ENCODE results near the gene DRICH1.
A peak's percentile ranks its signal among the peaks of the same experiment; 100 is the strongest.
"Not testable (repeated sequence)": the region's sequence is repeated elsewhere in the genome, so short reads cannot be mapped to it uniquely, and the experiment has no call there.

DRICH1 gene

GRCh38 chr22:23571486-23571885 lies 60.6 kb downstream of the DRICH1 start:
- Histone ChIP-seq H3K27me3 (ENCODE audit: control insufficient read depth in 1 of 2, insufficient read depth in 2 of 2, low read length in 2 of 2) (peaks cover 0 to 4% of the 10 kb centered on the region in 2 donors), H3K36me3 (ENCODE audit: insufficient read depth, low read length) (no peaks in the 10 kb centered on the region), H3K4me1 (ENCODE audit: insufficient read depth, low read length) (no peaks in the 10 kb centered on the region), H3K27ac (ENCODE audit: low read depth, low read length) (no peak overlapping the region), H3K4me3 (ENCODE audit: low read depth in 1 of 2, low read length in 2 of 2) (no peak overlapping the region), H3K9me3 (ENCODE audit: low read length) (no peaks in the 10 kb centered on the region), H3K9ac (ENCODE audit: low read length) (no peak overlapping the region)

- Histone ChIP-seq H3K9me3 (ENCODE audit: low read length) (no peaks in the 10 kb centered on the region), H3K9ac (ENCODE audit: low read length) (no peak overlapping the region)
Observed at GRCh38 chr22:23570681-23571080, 61.4 kb downstream of the DRICH1 start.

GRCh38 chr22:23569716-23570115 lies 62.4 kb downstream of the DRICH1 start:
- Histone ChIP-seq H3K4me3 (ENCODE audit: low read depth in 1 of 2, low read length in 2 of 2) (no peak overlapping the region), H3K9me3 (ENCODE audit: low read length) (no peaks in the 10 kb centered on the region), H3K27me3 (ENCODE audit: control insufficient read depth in 1 of 2, insufficient read depth in 2 of 2, low read length in 2 of 2) (peaks cover 0 to 18% of the 10 kb centered on the region in 2 donors), H3K4me1 (ENCODE audit: insufficient read depth, low read length) (no peaks in the 10 kb centered on the region), H3K9ac (ENCODE audit: low read length) (no peak overlapping the region), H3K36me3 (ENCODE audit: insufficient read depth, low read length) (no peaks in the 10 kb centered on the region), H3K27ac (ENCODE audit: low read depth, low read length) (no peak overlapping the region)

More at GRCh38 chr22:23570681-23571080, 61.4 kb downstream of the DRICH1 start:
- Histone ChIP-seq H3K36me3 (ENCODE audit: insufficient read depth, low read length) (no peaks in the 10 kb centered on the region), H3K27ac (ENCODE audit: low read depth, low read length) (no peak overlapping the region), H3K4me1 (ENCODE audit: insufficient read depth, low read length) (no peaks in the 10 kb centered on the region), H3K27me3 (ENCODE audit: control insufficient read depth in 1 of 2, insufficient read depth in 2 of 2, low read length in 2 of 2) (peaks cover 0 to 10% of the 10 kb centered on the region in 2 donors), H3K4me3 (ENCODE audit: low read depth in 1 of 2, low read length in 2 of 2) (no peak overlapping the region)

- Histone ChIP-seq H3K27ac (ENCODE audit: low read depth, low read length) (no peak overlapping the region), H3K36me3 (ENCODE audit: insufficient read depth, low read length) (no peaks in the 10 kb centered on the region), H3K4me3 (ENCODE audit: low read depth in 1 of 2, low read length in 2 of 2) (no peak overlapping the region), H3K4me1 (ENCODE audit: insufficient read depth, low read length) (no peaks in the 10 kb centered on the region), H3K9me3 (ENCODE audit: low read length) (no peaks in the 10 kb centered on the region), H3K27me3 (ENCODE audit: control insufficient read depth in 1 of 2, insufficient read depth in 2 of 2, low read length in 2 of 2) (peaks cover 0 to 18% of the 10 kb centered on the region in 2 donors), H3K9ac (ENCODE audit: low read length) (no peak overlapping the region)
Observed at GRCh38 chr22:23569291-23569690, 62.8 kb downstream of the DRICH1 start.

- H3K9me3 ChIP-seq (ENCODE audit: low read length) = no peaks in the 10 kb centered on the region
- H3K4me1 ChIP-seq (ENCODE audit: insufficient read depth, low read length) = no peaks in the 10 kb centered on the region
- H3K27me3 ChIP-seq (ENCODE audit: control insufficient read depth in 1 of 2, insufficient read depth in 2 of 2, low read length in 2 of 2) = peaks cover 0 to 18% of the 10 kb centered on the region in 2 donors
- H3K4me3 ChIP-seq (ENCODE audit: low read depth in 1 of 2, low read length in 2 of 2) = peak overlapping the region in 1 of 2 donors; percentile 58
- no peak overlapping the region for H3K27ac ChIP-seq (ENCODE audit: low read depth, low read length)
- no peaks in the 10 kb centered on the region for H3K36me3 ChIP-seq (ENCODE audit: insufficient read depth, low read length)
- no peak overlapping the region for H3K9ac ChIP-seq (ENCODE audit: low read length)
Observed at GRCh38 chr22:23566705-23567475, 65.2 kb downstream of the DRICH1 start.

- H3K4me1 ChIP-seq (ENCODE audit: insufficient read depth, low read length) = no peaks in the 10 kb centered on the region
- H3K9ac ChIP-seq (ENCODE audit: low read length) = no peak overlapping the region
- no peak overlapping the region for H3K27ac ChIP-seq (ENCODE audit: low read depth, low read length)
- peak overlapping the region in 1 of 2 donors; percentile 58 for H3K4me3 ChIP-seq (ENCODE audit: low read depth in 1 of 2, low read length in 2 of 2)
- H3K36me3 ChIP-seq (ENCODE audit: insufficient read depth, low read length) = no peaks in the 10 kb centered on the region
- H3K9me3 ChIP-seq (ENCODE audit: low read length) = no peaks in the 10 kb centered on the region
- peaks cover 0 to 21% of the 10 kb centered on the region in 2 donors for H3K27me3 ChIP-seq (ENCODE audit: control insufficient read depth in 1 of 2, insufficient read depth in 2 of 2, low read length in 2 of 2)
Observed at GRCh38 chr22:23565915-23566704, 66.0 kb downstream of the DRICH1 start.

- peaks cover 0 to 23% of the 10 kb centered on the region in 2 donors for H3K27me3 ChIP-seq (ENCODE audit: control insufficient read depth in 1 of 2, insufficient read depth in 2 of 2, low read length in 2 of 2)
Observed at GRCh38 chr22:23565305-23565914, 66.7 kb downstream of the DRICH1 start.

GRCh38 chr22:23564276-23564675 lies 67.8 kb downstream of the DRICH1 start:
- H3K4me1 ChIP-seq (ENCODE audit: insufficient read depth, low read length) = no peaks in the 10 kb centered on the region
- peaks cover 0 to 23% of the 10 kb centered on the region in 2 donors for H3K27me3 ChIP-seq (ENCODE audit: control insufficient read depth in 1 of 2, insufficient read depth in 2 of 2, low read length in 2 of 2)
- no peak overlapping the region for H3K4me3 ChIP-seq (ENCODE audit: low read depth in 1 of 2, low read length in 2 of 2)

More at GRCh38 chr22:23565305-23565914, 66.7 kb downstream of the DRICH1 start:
- Histone ChIP-seq H3K27ac (ENCODE audit: low read depth, low read length) (no peak overlapping the region), H3K9ac (ENCODE audit: low read length) (no peak overlapping the region), H3K4me3 (ENCODE audit: low read depth in 1 of 2, low read length in 2 of 2) (no peak overlapping the region), H3K36me3 (ENCODE audit: insufficient read depth, low read length) (no peaks in the 10 kb centered on the region), H3K9me3 (ENCODE audit: low read length) (no peaks in the 10 kb centered on the region), H3K4me1 (ENCODE audit: insufficient read depth, low read length) (no peaks in the 10 kb centered on the region)

GRCh38 chr22:23563111-23563510 lies 69.0 kb downstream of the DRICH1 start:
- no peak overlapping the region for H3K27ac ChIP-seq (ENCODE audit: low read depth, low read length)
- no peaks in the 10 kb centered on the region for H3K9me3 ChIP-seq (ENCODE audit: low read length)
- no peak overlapping the region for H3K9ac ChIP-seq (ENCODE audit: low read length)
- H3K36me3 ChIP-seq (ENCODE audit: insufficient read depth, low read length) = no peaks in the 10 kb centered on the region
- H3K4me1 ChIP-seq (ENCODE audit: insufficient read depth, low read length) = no peaks in the 10 kb centered on the region
- peaks cover 0 to 23% of the 10 kb centered on the region in 2 donors for H3K27me3 ChIP-seq (ENCODE audit: control insufficient read depth in 1 of 2, insufficient read depth in 2 of 2, low read length in 2 of 2)
- no peak overlapping the region for H3K4me3 ChIP-seq (ENCODE audit: low read depth in 1 of 2, low read length in 2 of 2)

More at GRCh38 chr22:23564276-23564675, 67.8 kb downstream of the DRICH1 start:
- Histone ChIP-seq H3K36me3 (ENCODE audit: insufficient read depth, low read length) (no peaks in the 10 kb centered on the region), H3K9ac (ENCODE audit: low read length) (no peak overlapping the region), H3K9me3 (ENCODE audit: low read length) (no peaks in the 10 kb centered on the region), H3K27ac (ENCODE audit: low read depth, low read length) (no peak overlapping the region)

- Histone ChIP-seq H3K9me3 (ENCODE audit: low read length) (no peaks in the 10 kb centered on the region), H3K4me3 (ENCODE audit: low read depth in 1 of 2, low read length in 2 of 2) (no peak overlapping the region), H3K27me3 (ENCODE audit: control insufficient read depth in 1 of 2, insufficient read depth in 2 of 2, low read length in 2 of 2) (peaks cover 0 to 26% of the 10 kb centered on the region in 2 donors), H3K36me3 (ENCODE audit: insufficient read depth, low read length) (no peaks in the 10 kb centered on the region), H3K9ac (ENCODE audit: low read length) (no peak overlapping the region), H3K27ac (ENCODE audit: low read depth, low read length) (no peak overlapping the region), H3K4me1 (ENCODE audit: insufficient read depth, low read length) (no peaks in the 10 kb centered on the region)
Observed at GRCh38 chr22:23562186-23562585, 69.9 kb downstream of the DRICH1 start.

GRCh38 chr22:23561025-23561510 lies 71.1 kb downstream of the DRICH1 start:
- not testable (repeated sequence) for H3K4me3 ChIP-seq (ENCODE audit: low read depth in 1 of 2, low read length in 2 of 2); H3K4me1 ChIP-seq (ENCODE audit: insufficient read depth, low read length); H3K36me3 ChIP-seq (ENCODE audit: insufficient read depth, low read length); H3K9ac ChIP-seq (ENCODE audit: low read length); H3K27ac ChIP-seq (ENCODE audit: low read depth, low read length); H3K9me3 ChIP-seq (ENCODE audit: low read length)
- peaks cover 0 to 20% of the 10 kb centered on the region in 2 donors for H3K27me3 ChIP-seq (ENCODE audit: control insufficient read depth in 1 of 2, insufficient read depth in 2 of 2, low read length in 2 of 2)

Data from muscle layer of colon (tissue), 2 donors.